ENCODE measurements around the gene NEDD4.

NEDD4 gene

GRCh38 chr15:55891196-55891595 lies 102.2 kb downstream of the NEDD4 start:
- TF ChIP-seq GATA3 (IDR thresholded peaks at IDR 0.05; ENCODE audit: low read depth, low read length) (no peak), GATA2 (IDR thresholded peaks at IDR 0.05; ENCODE audit: low read depth, low read length) (no peak)

DNA sequence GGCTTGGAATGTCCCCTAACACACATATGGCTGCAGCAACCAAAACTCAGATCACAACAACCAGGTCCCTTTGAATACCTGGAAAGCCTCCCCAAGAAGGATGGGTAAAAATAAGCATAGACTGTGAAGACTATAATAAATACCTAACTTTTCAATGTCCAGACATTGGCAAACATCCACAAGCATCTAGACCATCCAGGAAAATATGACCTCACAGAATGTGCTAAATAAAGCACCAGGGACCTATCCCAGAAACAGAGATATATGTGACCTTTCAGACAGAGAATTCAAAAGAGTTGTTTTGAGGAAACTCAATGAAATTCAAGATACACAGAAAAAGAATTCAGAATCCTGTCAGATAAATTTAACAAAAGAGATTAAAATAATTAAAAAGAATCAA lies 109.2 kb downstream of the NEDD4 start:
- TF ChIP-seq GATA3 (IDR thresholded peaks at IDR 0.05; ENCODE audit: low read depth, low read length): no peak

DNA sequence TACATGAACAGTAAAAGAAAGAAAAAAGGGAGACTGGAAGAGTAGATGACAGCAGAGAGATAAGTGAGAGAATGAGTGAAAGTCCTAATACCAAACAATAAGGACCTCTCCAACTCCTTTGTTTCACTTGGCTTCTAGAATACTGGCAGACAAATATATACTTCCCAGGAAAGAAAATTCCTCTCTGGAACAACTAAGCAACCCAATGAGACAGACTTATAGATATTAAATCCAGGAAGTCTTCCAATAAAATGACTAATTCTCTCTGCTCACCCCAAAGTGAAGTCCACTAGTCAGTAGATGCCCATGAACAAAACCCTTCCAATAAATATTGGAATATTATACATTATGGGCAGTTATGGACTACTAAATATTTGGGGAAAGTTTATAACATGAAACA lies 114.2 kb downstream of the NEDD4 start:
- no peak for TF ChIP-seq GATA3 (IDR thresholded peaks at IDR 0.05; ENCODE audit: low read depth, low read length)
- no peak for TF ChIP-seq GATA2 (IDR thresholded peaks at IDR 0.05; ENCODE audit: low read depth, low read length)

DNA sequence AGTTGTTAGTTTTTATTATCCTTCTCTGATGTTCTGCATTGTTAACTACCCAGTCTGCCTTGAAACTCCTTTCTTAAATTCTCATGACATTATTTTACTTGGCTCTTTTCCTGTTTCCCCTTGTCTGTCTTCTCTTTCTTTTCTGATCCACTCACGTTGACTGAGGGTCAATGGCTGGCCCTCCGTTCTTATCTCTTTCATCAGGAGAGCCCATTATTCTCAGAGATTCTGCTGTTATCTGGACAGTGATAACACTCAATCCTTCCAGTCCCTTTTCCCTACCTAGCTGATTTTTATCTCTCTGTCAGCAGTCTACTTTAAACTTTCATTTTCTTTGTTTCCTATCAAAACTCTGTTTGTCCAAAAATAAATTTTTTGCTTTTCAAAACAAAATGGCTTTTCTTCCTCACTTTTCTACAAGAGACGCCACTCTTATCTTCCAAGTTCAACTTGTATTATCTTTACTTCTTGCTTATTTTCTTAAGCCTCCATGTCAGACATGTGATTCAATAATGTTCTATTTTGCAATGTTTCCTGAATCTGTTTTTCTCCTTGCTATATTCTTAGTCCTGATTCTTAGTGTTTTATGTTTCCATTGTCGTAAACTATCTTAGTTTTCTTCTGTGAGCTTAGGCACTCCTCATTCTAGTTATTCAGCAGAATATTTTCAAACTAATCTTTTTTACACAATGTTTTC lies 120.2 kb downstream of the NEDD4 start:
- TF ChIP-seq GATA2 (IDR thresholded peaks at IDR 0.05; ENCODE audit: low read depth, low read length) (peak; percentile 68; the same call in 1 of the 2 replicates), GATA3 (IDR thresholded peaks at IDR 0.05; ENCODE audit: low read depth, low read length) (peak; percentile 80)

GRCh38 chr15:55872471-55872870 lies 120.9 kb downstream of the NEDD4 start:
- TF ChIP-seq GATA2 (IDR thresholded peaks at IDR 0.05; ENCODE audit: low read depth, low read length) (no peak), GATA3 (IDR thresholded peaks at IDR 0.05; ENCODE audit: low read depth, low read length) (no peak)

- no peak for TF ChIP-seq GATA3 (IDR thresholded peaks at IDR 0.05; ENCODE audit: low read depth, low read length)
Measured at GRCh38 chr15:55869660-55870059, 123.8 kb downstream of the NEDD4 start.

DNA sequence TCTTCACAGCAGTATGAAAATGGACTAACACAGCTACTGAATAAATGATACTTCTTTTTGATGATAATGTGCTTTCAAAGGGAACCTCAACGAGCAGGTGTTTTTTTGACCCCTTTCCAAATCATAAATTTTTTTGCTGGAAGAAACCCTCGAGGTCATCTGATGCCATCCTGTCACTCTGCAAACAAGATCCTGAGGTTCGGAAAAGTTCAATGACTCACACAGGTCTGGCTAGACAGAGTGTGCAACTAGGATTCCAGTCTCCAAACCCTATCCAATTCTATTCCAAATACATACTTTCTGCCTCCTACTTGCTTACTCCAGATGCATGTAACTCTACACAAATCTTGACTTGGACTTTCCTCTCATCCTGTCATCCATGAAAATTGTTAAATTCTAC lies 124.7 kb downstream of the NEDD4 start:
- TF ChIP-seq GATA2 (IDR thresholded peaks at IDR 0.05; ENCODE audit: low read depth, low read length) (no peak), GATA3 (IDR thresholded peaks at IDR 0.05; ENCODE audit: low read depth, low read length) (no peak)

GRCh38 chr15:55863911-55864310 lies 129.5 kb downstream of the NEDD4 start:
- no peak for TF ChIP-seq GATA3 (IDR thresholded peaks at IDR 0.05; ENCODE audit: low read depth, low read length)
- TF ChIP-seq GATA2 (IDR thresholded peaks at IDR 0.05; ENCODE audit: low read depth, low read length): no peak

DNA sequence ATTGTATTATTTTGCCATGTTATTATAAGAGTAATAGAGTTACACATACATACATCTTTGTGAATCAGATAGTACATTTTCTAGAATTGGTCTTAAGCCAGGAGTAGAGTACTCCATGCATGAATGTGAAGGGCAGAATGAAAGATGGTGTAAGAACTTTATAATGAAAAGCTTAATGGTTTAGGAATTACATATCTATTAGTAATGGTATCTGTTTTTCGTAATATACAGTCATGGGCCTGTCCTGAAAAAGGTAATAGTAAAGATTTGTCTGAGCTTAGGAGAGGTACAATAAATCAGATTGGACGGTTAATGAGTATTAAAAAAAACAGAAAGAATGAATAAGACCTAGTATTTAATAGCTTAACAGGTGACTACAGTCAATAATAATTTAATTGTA lies 132.3 kb downstream of the NEDD4 start:
- TF ChIP-seq GATA3 (IDR thresholded peaks at IDR 0.05; ENCODE audit: low read depth, low read length) (no peak), GATA2 (IDR thresholded peaks at IDR 0.05; ENCODE audit: low read depth, low read length) (no peak)

DNA sequence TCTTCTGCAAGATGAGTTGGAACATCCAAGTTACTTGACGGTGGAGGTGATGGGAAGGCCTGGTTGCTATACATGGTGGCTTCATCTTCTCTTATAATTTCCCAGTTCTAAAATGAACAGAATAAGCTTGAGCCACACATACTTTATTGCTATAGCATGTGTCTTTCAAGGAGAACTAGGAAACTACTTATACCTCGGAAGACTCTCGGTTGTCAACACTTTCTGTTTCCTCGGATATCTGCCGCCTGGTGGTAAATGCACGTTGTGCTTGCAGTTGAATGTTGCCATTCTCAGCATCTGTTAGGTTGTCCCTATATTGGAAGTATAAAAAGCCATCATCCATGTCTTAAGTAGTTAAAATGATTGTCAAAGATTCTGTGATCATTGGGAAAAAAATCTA lies 132.9 kb downstream of the NEDD4 start:
- TF ChIP-seq GATA2 (IDR thresholded peaks at IDR 0.05; ENCODE audit: low read depth, low read length) (no peak), GATA3 (IDR thresholded peaks at IDR 0.05; ENCODE audit: low read depth, low read length) (no peak)

DNA sequence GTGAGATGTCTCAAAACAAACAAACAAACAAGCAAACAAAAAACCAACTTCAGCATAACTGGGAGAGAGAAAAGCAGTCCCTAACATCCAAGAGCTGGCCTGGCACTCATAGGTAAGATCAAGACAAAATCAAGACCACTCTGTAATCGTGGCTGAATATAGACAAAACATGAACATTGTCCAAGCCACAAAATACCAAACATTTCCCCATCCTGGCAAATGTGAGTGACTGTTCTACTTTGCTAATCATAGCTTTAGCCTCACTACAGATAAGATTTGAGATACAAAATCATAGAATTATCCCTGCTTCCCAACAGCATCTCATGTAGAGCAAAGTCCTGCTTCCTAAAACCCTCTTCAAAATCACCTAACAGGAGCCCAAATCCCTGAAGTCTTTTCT lies 133.7 kb downstream of the NEDD4 start:
- no peak for TF ChIP-seq GATA2 (IDR thresholded peaks at IDR 0.05; ENCODE audit: low read depth, low read length)
- TF ChIP-seq GATA3 (IDR thresholded peaks at IDR 0.05; ENCODE audit: low read depth, low read length): no peak

- TF ChIP-seq GATA2 (IDR thresholded peaks at IDR 0.05; ENCODE audit: low read depth, low read length) (no peak), GATA3 (IDR thresholded peaks at IDR 0.05; ENCODE audit: low read depth, low read length) (no peak)
Measured at GRCh38 chr15:55858661-55859060, 134.8 kb downstream of the NEDD4 start.

- TF ChIP-seq GATA2 (IDR thresholded peaks at IDR 0.05; ENCODE audit: low read depth, low read length) (no peak), GATA3 (IDR thresholded peaks at IDR 0.05; ENCODE audit: low read depth, low read length) (no peak)
Measured at GRCh38 chr15:55856506-55857164, 136.8 kb downstream of the NEDD4 start.

- TF ChIP-seq GATA3 (IDR thresholded peaks at IDR 0.05; ENCODE audit: low read depth, low read length) (no peak), GATA2 (IDR thresholded peaks at IDR 0.05; ENCODE audit: low read depth, low read length) (no peak)
Measured at GRCh38 chr15:55853134-55853533, 140.3 kb downstream of the NEDD4 start.

GRCh38 chr15:55846116-55846707 lies 147.2 kb downstream of the NEDD4 start:
- TF ChIP-seq GATA2 (IDR thresholded peaks at IDR 0.05; ENCODE audit: low read depth, low read length): no peak
